22Rv1 (cell line): ENCODE measurements around the gene GNB1.

ENCODE experiments used
- ZFX ChIP-seq: fragments of 450-650 bp; IDR thresholded peaks from 2 replicates; pipeline ENCODE4 v1.6.1; 2017; ENCODE audit warnings: antibody characterized with exemption, borderline replicate concordance
- TF ChIP-seq, protein P1 (sequence below): fragments of 450-650 bp; IDR thresholded peaks from 2 replicates; pipeline ENCODE4 v1.5.1; 2017; ENCODE audit warnings: mild to moderate bottlenecking

GRCh38 chr1:1755426-1755825, 135.5 kb downstream of the GNB1 start:
- TF ChIP-seq, protein P1, sequence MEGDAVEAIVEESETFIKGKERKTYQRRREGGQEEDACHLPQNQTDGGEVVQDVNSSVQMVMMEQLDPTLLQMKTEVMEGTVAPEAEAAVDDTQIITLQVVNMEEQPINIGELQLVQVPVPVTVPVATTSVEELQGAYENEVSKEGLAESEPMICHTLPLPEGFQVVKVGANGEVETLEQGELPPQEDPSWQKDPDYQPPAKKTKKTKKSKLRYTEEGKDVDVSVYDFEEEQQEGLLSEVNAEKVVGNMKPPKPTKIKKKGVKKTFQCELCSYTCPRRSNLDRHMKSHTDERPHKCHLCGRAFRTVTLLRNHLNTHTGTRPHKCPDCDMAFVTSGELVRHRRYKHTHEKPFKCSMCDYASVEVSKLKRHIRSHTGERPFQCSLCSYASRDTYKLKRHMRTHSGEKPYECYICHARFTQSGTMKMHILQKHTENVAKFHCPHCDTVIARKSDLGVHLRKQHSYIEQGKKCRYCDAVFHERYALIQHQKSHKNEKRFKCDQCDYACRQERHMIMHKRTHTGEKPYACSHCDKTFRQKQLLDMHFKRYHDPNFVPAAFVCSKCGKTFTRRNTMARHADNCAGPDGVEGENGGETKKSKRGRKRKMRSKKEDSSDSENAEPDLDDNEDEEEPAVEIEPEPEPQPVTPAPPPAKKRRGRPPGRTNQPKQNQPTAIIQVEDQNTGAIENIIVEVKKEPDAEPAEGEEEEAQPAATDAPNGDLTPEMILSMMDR: no peak
- no peak for TF ChIP-seq ZFX
